Ovary (tissue), 9 donors: ENCODE measurements around the gene ZIM2. TPM values are rescaled to one million over a fixed set of nuclear protein-coding genes. Genes with fewer than 3 reads are reported as not detected.

Experiments
- DNase-seq, 5 donors: peaks; one replicate each; pipeline ENCODE4 v3.0.0-alpha.2; 2019 to 2020
- H3K27ac ChIP-seq, 2 donors: fragments of 200-600 bp; one replicate each; pipeline versions ENCODE4 v1.5.1 to v1.8.0; 2019 to 2022
- H3K27me3 ChIP-seq: fragments of 200-600 bp; one replicate; pipeline ENCODE4 v1.8.0; 2022
- H3K36me3 ChIP-seq: fragments of 200-600 bp; sonication (generic); one replicate; pipeline ENCODE4 v1.5.1; 2019
- H3K4me1 ChIP-seq: one replicate; pipeline ENCODE4 v1.8.1; 2013; ENCODE audit warnings: mild to moderate bottlenecking, moderate library complexity; ENCODE audit not compliant: insufficient read depth
- H3K4me3 ChIP-seq: fragments of 200-600 bp; sonication (generic); one replicate; pipeline ENCODE4 v1.5.1; 2017
- H3K9me3 ChIP-seq, 2 donors: fragments of 200-600 bp in 1 of 2; sonication (generic) in 1 of 2; one replicate each; pipeline versions ENCODE4 v1.5.1 to v1.8.1; 2013 to 2019; ENCODE audit warnings: mild to moderate bottlenecking in 1 of 2, moderate library complexity in 1 of 2
- EP300 ChIP-seq: sonication (generic); formaldehyde crosslinking; IDR thresholded peaks from one replicate; pipeline ENCODE4 v1.6.1; 2017; ENCODE audit warnings: antibody characterized with exemption
- POLR2A ChIP-seq: fragments of 450-650 bp; IDR thresholded peaks from one replicate; pipeline ENCODE4 v1.6.1; 2017; ENCODE audit warnings: antibody characterized with exemption, mild to moderate bottlenecking, moderate library complexity
- WGBS, 3 donors: extraction: QIAGEN DNeasy Blood & Tissue Kit in 1 of 3; methylation state at CpG; one replicate each; pipeline versions ENCODE4 v1.1.5 to v1.1.7; 2013 to 2017; 5-methylcytosine and 5-hydroxymethylcytosine counted together
- intact Hi-C, 4 donors: fragments of 100-400 bp; cut with DNase I; formaldehyde crosslinking; loops; one replicate each; pipeline versions ENCODE4 v1.11.0 to v1.15.1; 2022 to 2023
- polyA plus RNA-seq, 2 donors: library from polyadenylated mRNA; stranded (reverse); fragments of 200-250 nt in 1 of 2; fragments of 350-450 nt in 1 of 2; fragmentation: Illumina TruSeq in 1 of 2; extraction: RNeasy Lipid Tissue Mini Kit (QIAGEN cat#74804) in 1 of 2; gene quantifications; one replicate each; pipeline ENCODE4 v1.2.3, GENCODE V29; 2013 to 2014
- total RNA-seq, 7 donors: library from RNA; depleted of rRNA in 2 of 7; stranded (reverse); fragments of >200 nt in 2 of 7; fragmentation: NEBNext Ultra II Directional in 3 of 7; extraction: Animal tissue kit (Norgen Biotek cat#: 25700) in 3 of 7; gene quantifications; one replicate each; pipeline versions ENCODE4 v1.1.0 to v1.2.4, GENCODE V29; 2016 to 2023
- TF ChIP-seq, protein P1 (sequence below), 3 donors: fragments of 450-650 bp in 2 of 3; fragments of 200-600 bp in 1 of 3; IDR thresholded peaks; one replicate each; pipeline versions ENCODE4 v1.5.1 to v1.8.0; 2016 to 2022; ENCODE audit warnings: antibody characterized with exemption in 3 of 3, mild to moderate bottlenecking in 1 of 3
- donor health status: DM: no; HTN: no; CAD: no; lungs with moderate emphysema.
- donor health status: DM: no; HTN: no; CAD: no.
- donor health status: Bipolar disorder and iron deficiency.
- donor health status: DM: yes; HTN: yes; CAD: no.
- donor health status: DM: no; HTN: no; CAD: no.
- donor health status: DM: yes; HTN: yes; CAD: no.

Gene ZIM2
- total and polyA plus RNA-seq, 9 donors = 2.2 to 34.2 (median 19.3) TPM

DNA sequence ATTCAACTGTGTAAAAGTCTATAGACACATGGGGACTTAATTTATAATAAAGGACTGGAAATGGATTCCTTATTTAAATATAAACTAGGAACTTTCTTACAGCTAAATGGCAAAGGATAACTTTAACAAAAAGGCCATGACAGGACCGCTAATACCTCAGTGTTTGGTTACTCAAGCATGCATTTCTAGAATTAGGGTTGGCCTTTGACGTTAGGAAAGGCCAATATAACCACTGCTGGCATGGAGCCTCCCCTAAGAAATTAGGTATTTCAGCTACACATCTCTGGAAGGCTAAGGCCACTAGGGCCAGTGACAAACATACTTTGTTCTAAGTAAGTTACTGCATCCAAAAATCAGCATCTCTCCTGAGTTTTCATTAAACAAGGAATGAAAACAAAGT, 9.3 kb downstream of the ZIM2 start:
- no peak for DNase-seq
- 13 to 29% (median 22%) methylated on average over 2 of the region's 2 CpGs for WGBS, 3 donors
- H3K4me3 ChIP-seq = no peak overlapping the region
- no peaks in the 10 kb centered on the region for H3K36me3 ChIP-seq
- TF ChIP-seq, protein P1, sequence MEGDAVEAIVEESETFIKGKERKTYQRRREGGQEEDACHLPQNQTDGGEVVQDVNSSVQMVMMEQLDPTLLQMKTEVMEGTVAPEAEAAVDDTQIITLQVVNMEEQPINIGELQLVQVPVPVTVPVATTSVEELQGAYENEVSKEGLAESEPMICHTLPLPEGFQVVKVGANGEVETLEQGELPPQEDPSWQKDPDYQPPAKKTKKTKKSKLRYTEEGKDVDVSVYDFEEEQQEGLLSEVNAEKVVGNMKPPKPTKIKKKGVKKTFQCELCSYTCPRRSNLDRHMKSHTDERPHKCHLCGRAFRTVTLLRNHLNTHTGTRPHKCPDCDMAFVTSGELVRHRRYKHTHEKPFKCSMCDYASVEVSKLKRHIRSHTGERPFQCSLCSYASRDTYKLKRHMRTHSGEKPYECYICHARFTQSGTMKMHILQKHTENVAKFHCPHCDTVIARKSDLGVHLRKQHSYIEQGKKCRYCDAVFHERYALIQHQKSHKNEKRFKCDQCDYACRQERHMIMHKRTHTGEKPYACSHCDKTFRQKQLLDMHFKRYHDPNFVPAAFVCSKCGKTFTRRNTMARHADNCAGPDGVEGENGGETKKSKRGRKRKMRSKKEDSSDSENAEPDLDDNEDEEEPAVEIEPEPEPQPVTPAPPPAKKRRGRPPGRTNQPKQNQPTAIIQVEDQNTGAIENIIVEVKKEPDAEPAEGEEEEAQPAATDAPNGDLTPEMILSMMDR (IDR thresholded peaks at IDR 0.05) = no peak
- TF ChIP-seq EP300 (no peak), POLR2A (no peak)
- peaks cover 9% of the 10 kb centered on the region for H3K4me1 ChIP-seq
- intact Hi-C loops = loop anchor here in 2 of 4 donors (10.0 kb wide), 2 partner anchors 234 to 244 kb away; no protein-coding TSS in a partner anchor
- H3K27ac ChIP-seq = no peak overlapping the region
- H3K9me3 ChIP-seq = no peaks in the 10 kb centered on the region
- H3K27me3 ChIP-seq = no peaks in the 10 kb centered on the region

DNA sequence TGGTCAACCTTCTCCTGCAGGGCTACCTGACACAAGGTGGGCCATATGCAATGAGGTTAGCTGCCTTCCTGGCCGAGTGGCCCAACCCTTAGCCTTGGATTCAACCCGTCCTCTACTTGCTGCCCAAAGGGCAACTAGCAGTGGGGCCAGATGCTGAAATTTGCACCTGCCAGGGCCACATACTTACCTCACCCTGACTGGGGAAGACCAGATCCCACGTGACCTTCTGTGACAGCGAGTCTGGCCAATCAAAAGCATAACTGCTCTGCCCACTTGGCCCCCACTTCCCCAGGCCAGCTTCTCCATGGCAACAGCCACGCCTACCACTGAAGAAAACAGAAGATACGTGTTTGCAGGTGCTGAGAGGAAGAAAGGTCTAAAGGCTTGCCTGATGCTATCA, 10.9 kb downstream of the ZIM2 start:
- H3K27ac ChIP-seq = no peak overlapping the region
- no peaks in the 10 kb centered on the region for H3K27me3 ChIP-seq
- peaks cover 13% of the 10 kb centered on the region for H3K4me1 ChIP-seq
- no peaks in the 10 kb centered on the region for H3K9me3 ChIP-seq
- no peak overlapping the region for H3K4me3 ChIP-seq
- 78 to 83% (median 82%) methylated on average over 6 of the region's 6 CpGs for WGBS, 3 donors
- no peak for DNase-seq
- TF ChIP-seq, protein P1 (IDR thresholded peaks at IDR 0.05) = no peak
- no peak for TF ChIP-seq POLR2A
- no peak for TF ChIP-seq EP300
- intact Hi-C loops = loop anchor here in 2 of 4 donors (10.0 kb wide), 2 partner anchors 55 to 75 kb away; no protein-coding TSS in a partner anchor
- no peaks in the 10 kb centered on the region for H3K36me3 ChIP-seq

DNA sequence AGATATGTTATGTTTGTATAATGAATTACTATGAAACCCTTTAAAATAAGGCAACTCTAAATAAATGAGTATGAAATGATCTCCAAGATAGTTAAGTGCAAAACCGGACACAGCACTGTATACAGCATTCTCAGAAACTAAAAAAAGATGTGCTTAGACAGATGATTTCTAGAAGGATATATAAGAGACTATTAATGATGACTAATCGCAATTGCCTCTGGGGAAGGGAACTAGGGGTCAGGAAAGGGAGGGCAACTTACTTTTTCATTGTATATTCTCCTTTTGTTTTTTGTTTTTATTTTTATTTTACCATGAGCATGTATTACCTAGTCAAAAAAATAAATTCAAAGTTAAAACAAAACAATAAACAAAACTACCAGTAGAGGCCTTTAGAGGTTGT, 12.8 kb downstream of the ZIM2 start:
- no peak for TF ChIP-seq EP300
- TF ChIP-seq POLR2A = no peak
- TF ChIP-seq, protein P1 (IDR thresholded peaks at IDR 0.05) = no peak

DNA sequence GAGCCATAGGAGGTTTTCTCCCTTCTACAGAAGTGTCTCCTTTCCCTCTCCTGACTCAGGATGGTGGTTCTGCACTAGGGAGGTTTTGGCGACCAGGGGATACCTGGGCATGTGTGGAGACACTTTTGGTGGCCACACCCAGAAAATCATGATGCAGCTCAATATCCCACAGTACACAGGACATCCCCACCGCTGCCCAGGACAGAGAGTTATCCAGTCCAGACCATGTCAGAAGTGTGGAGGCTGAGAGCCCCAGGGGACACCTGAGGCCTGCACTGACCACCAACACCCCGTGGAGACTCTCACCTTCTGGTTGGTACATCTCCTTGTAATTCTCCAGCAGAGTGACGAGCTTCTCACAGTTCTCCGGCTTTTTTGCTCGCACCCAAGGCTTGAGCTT, 16.6 kb downstream of the ZIM2 start:
- Histone ChIP-seq H3K4me1 (peaks cover 7% of the 10 kb centered on the region), H3K4me3 (no peak overlapping the region), H3K27me3 (no peaks in the 10 kb centered on the region), H3K27ac (no peak overlapping the region), H3K36me3 (no peaks in the 10 kb centered on the region), H3K9me3 (no peaks in the 10 kb centered on the region)
- intact Hi-C loops = loop anchor here in 2 of 4 donors (10.0 kb wide), 2 partner anchors 49 to 69 kb away; no protein-coding TSS in a partner anchor
- no peak for DNase-seq
- 86 to 88% (median 86%) methylated on average over 6 of the region's 6 CpGs for WGBS, 3 donors
- TF ChIP-seq EP300 = no peak
- TF ChIP-seq, protein P1 (IDR thresholded peaks at IDR 0.05) = no peak
- TF ChIP-seq POLR2A = no peak

More for the DNA sequence above, 12.8 kb downstream of the ZIM2 start:
- WGBS, 3 donors = 48 to 51% (median 50%) methylated on average over 2 of the region's 2 CpGs
- no peaks in the 10 kb centered on the region for H3K27me3 ChIP-seq
- intact Hi-C loops = loop anchor here in 2 of 4 donors (10.0 kb wide), 2 partner anchors 53 to 73 kb away; no protein-coding TSS in a partner anchor
- no peak overlapping the region for H3K4me3 ChIP-seq
- no peaks in the 10 kb centered on the region for H3K36me3 ChIP-seq
- H3K4me1 ChIP-seq = peaks cover 15% of the 10 kb centered on the region
- DNase-seq = no peak
- H3K27ac ChIP-seq = no peak overlapping the region
- no peaks in the 10 kb centered on the region for H3K9me3 ChIP-seq
